H1 (cell line): ENCODE measurements around the gene SNX30. TPM values are rescaled to one million over a fixed set of nuclear protein-coding genes. Genes with fewer than 3 reads are reported as not detected.

Experiments
- CTCF ChIA-PET: fragments of 300-600 bp; sonication (Branson Sonifier 250); formaldehyde crosslinking; loops from one replicate; lab custom pipeline; 2021; ENCODE audit not compliant: partially characterized antibody; lab: Charles Lee
- POLR2A ChIA-PET: fragments of 300-600 bp; sonication (Branson Sonifier 250); formaldehyde crosslinking; loops from one replicate; lab custom pipeline; 2021; ENCODE audit warnings: inconsistent platforms; ENCODE audit not compliant: partially characterized antibody; lab: Charles Lee
- DNase-seq, 2 experiments: peaks; one replicate each; pipeline versions ENCODE4 v3.0.0 to v3.0.0-alpha.2; 2010 to 2022; ENCODE audit warnings: low spot score in 2 of 2, low read depth in 1 of 2, mixed read lengths in 1 of 2
- FAIRE-seq: peaks from 2 replicates; lab custom pipeline; 2011; peaks lifted over from hg19 to GRCh38; lab: Jason Lieb, UNC
- H2AFZ ChIP-seq: 2 replicates; pipeline ENCODE4 v1.8.1; 2012; ENCODE audit warnings: low read length, inconsistent platforms
- H2AK5ac ChIP-seq: 2 replicates; pipeline ENCODE4 v1.6.1; 2013; ENCODE audit warnings: low read depth, low read length
- H2BK120ac ChIP-seq: replicated peaks from 2 replicates; pipeline ENCODE3; 2013; ENCODE audit warnings: low read depth, low read length, inconsistent platforms
- H2BK12ac ChIP-seq: 2 replicates; pipeline ENCODE4 v1.6.1; 2013; ENCODE audit warnings: low read depth, low read length
- H2BK15ac ChIP-seq: 2 replicates; pipeline ENCODE4 v1.6.1; 2013; ENCODE audit warnings: low read length
- H2BK20ac ChIP-seq: 2 replicates; pipeline ENCODE4 v1.6.1; 2013; ENCODE audit warnings: low read length
- H2BK5ac ChIP-seq: 2 replicates; pipeline ENCODE4 v1.6.1; 2013; ENCODE audit warnings: low read depth, low read length
- H3K14ac ChIP-seq: 2 replicates; pipeline ENCODE4 v1.6.1; 2013; ENCODE audit warnings: inconsistent platforms; ENCODE audit not compliant: insufficient read length
- H3K18ac ChIP-seq: 2 replicates; pipeline ENCODE4 v1.6.1; 2013; ENCODE audit warnings: low read length; ENCODE audit errors: extremely low read depth
- H3K23ac ChIP-seq: 2 replicates; pipeline ENCODE4 v1.6.1; 2013; ENCODE audit warnings: inconsistent platforms; ENCODE audit not compliant: insufficient read length
- H3K23me2 ChIP-seq: 2 replicates; pipeline ENCODE4 v1.6.1; 2013; ENCODE audit warnings: low read depth, low read length
- H3K27ac ChIP-seq: 2 replicates; pipeline ENCODE4 v1.6.1; 2011; ENCODE audit warnings: low read depth, low read length, inconsistent platforms
- H3K27me3 ChIP-seq, 4 experiments: replicated peaks in 1 of 4; 1 replicate in 1 of 4; 2 replicates in 3 of 4; pipeline versions ENCODE4 v1.6.1 to v1.8.1; 2011 to 2013; ENCODE audit warnings: low read length in 3 of 4, mild to moderate bottlenecking in 3 of 4, inconsistent platforms in 2 of 4, mixed read lengths in 2 of 4, moderate library complexity in 1 of 4; ENCODE audit not compliant: control insufficient read depth in 3 of 4, insufficient read depth in 3 of 4; ENCODE audit errors: extremely low read depth in 1 of 4
- H3K36me3 ChIP-seq, 4 experiments: 2 replicates each; pipeline versions ENCODE4 v1.6.1 to v1.8.1; 2011 to 2013; ENCODE audit warnings: mild to moderate bottlenecking in 4 of 4, low read length in 3 of 4, moderate library complexity in 2 of 4, control low read depth in 1 of 4, inconsistent platforms in 1 of 4; ENCODE audit not compliant: insufficient read depth in 4 of 4, control insufficient read depth in 2 of 4
- H3K4ac ChIP-seq: replicated peaks from 2 replicates; pipeline ENCODE3; 2013; ENCODE audit warnings: low read length, low read depth, mixed read lengths, inconsistent platforms; ENCODE audit not compliant: insufficient read length
- H3K4me1 ChIP-seq, 4 experiments: replicated peaks in 1 of 4; 1 replicate in 1 of 4; 2 replicates in 3 of 4; pipeline versions ENCODE4 v1.6.1 to v1.8.1; 2011 to 2013; ENCODE audit warnings: low read length in 3 of 4, inconsistent platforms in 2 of 4, mixed read lengths in 1 of 4; ENCODE audit not compliant: insufficient read depth in 4 of 4, control insufficient read depth in 3 of 4
- H3K4me2 ChIP-seq, 2 experiments: 2 replicates each; pipeline versions ENCODE4 v1.6.1 to v1.8.1; 2011 to 2013; ENCODE audit warnings: low read depth in 2 of 2, low read length in 2 of 2, control low read depth in 1 of 2, inconsistent platforms in 1 of 2, mild to moderate bottlenecking in 1 of 2; ENCODE audit not compliant: insufficient read depth in 1 of 2
- H3K4me3 ChIP-seq, 4 experiments: fragments of 200-600, 300-600 bp in 1 of 4; sonication (generic), shearing (Covaris generic), sonication (Bioruptor Twin) in 1 of 4; 2 replicates each; pipeline versions ENCODE4 v1.5.1 to v1.8.1; 2011 to 2016; ENCODE audit warnings: low read length in 4 of 4, low read depth in 3 of 4, control low read depth in 2 of 4, inconsistent platforms in 2 of 4, mild to moderate bottlenecking in 2 of 4, mixed read lengths in 1 of 4, moderate library complexity in 1 of 4; ENCODE audit not compliant: insufficient read depth in 2 of 4; ENCODE audit errors: extremely low read depth in 1 of 4
- H3K56ac ChIP-seq: replicated peaks from 2 replicates; pipeline ENCODE3; 2013; ENCODE audit warnings: low read depth, mild to moderate bottlenecking, mixed read lengths, low read length, inconsistent platforms; ENCODE audit not compliant: insufficient read length
- H3K79me1 ChIP-seq: 2 replicates; pipeline ENCODE4 v1.6.1; 2013; ENCODE audit warnings: low read depth, low read length, control low read depth
- H3K79me2 ChIP-seq, 2 experiments: 2 replicates each; pipeline versions ENCODE4 v1.6.1 to v1.8.1; 2012 to 2013; ENCODE audit warnings: low read length in 2 of 2, mild to moderate bottlenecking in 2 of 2, inconsistent platforms in 1 of 2; ENCODE audit not compliant: insufficient read depth in 2 of 2, control insufficient read depth in 1 of 2
- H3K9ac ChIP-seq, 4 experiments: replicated peaks in 1 of 4; 1 replicate in 1 of 4; 2 replicates in 3 of 4; pipeline versions ENCODE4 v1.6.1 to v1.8.1; 2011 to 2013; ENCODE audit warnings: low read depth in 3 of 4, low read length in 3 of 4, control low read depth in 2 of 4, mild to moderate bottlenecking in 2 of 4, moderate library complexity in 2 of 4, inconsistent platforms in 1 of 4; ENCODE audit errors: extremely low read depth in 1 of 4
- H3K9me3 ChIP-seq, 2 experiments: 2 replicates each; pipeline versions ENCODE4 v1.6.1 to v1.8.1; 2012 to 2013; ENCODE audit warnings: mild to moderate bottlenecking in 2 of 2, moderate library complexity in 2 of 2, control low read depth in 1 of 2, inconsistent platforms in 1 of 2, low read depth in 1 of 2, low read length in 1 of 2, mixed read lengths in 1 of 2; ENCODE audit not compliant: insufficient read depth in 2 of 2
- H4K20me1 ChIP-seq, 2 experiments: replicated peaks in 1 of 2; 2 replicates each; pipeline versions ENCODE3 to v1.8.1; 2011 to 2013; ENCODE audit warnings: inconsistent platforms in 2 of 2, low read length in 2 of 2, mild to moderate bottlenecking in 1 of 2; ENCODE audit not compliant: insufficient read depth in 2 of 2, control insufficient read depth in 1 of 2
- H4K5ac ChIP-seq: 2 replicates; pipeline ENCODE4 v1.6.1; 2013; ENCODE audit warnings: low read length, low read depth, mixed read lengths, inconsistent platforms; ENCODE audit not compliant: insufficient read length
- H4K8ac ChIP-seq: 2 replicates; pipeline ENCODE4 v1.8.0; 2013; ENCODE audit warnings: mild to moderate bottlenecking, moderate library complexity, low read length, inconsistent platforms; ENCODE audit not compliant: insufficient read depth; ENCODE audit errors: extremely low read depth
- H4K91ac ChIP-seq: replicated peaks from 2 replicates; pipeline ENCODE3; 2013; ENCODE audit warnings: low read length, mixed read lengths, inconsistent platforms; ENCODE audit not compliant: insufficient read length
- BCL11A ChIP-seq, 2 experiments: IDR thresholded peaks; one replicate each; pipeline ENCODE4 v1.6.1; 2011; ENCODE audit warnings: low read depth in 2 of 2, low read length in 2 of 2, mild to moderate bottlenecking in 2 of 2
- HDAC2 ChIP-seq, 2 experiments: fragments of 300-600 bp in 1 of 2; sonication (generic) in 1 of 2; IDR thresholded peaks; 2 replicates each; pipeline ENCODE4 v1.6.1; 2011 to 2012; ENCODE audit warnings: low read depth in 2 of 2, low read length in 2 of 2, mild to moderate bottlenecking in 2 of 2, moderate library complexity in 2 of 2, borderline replicate concordance in 1 of 2, inconsistent platforms in 1 of 2
- JUN ChIP-seq: IDR thresholded peaks from 2 replicates; pipeline ENCODE4 v1.6.1; 2011; ENCODE audit warnings: low read depth, mild to moderate bottlenecking, improper control_type of control experiment, low read length
- KDM5A ChIP-seq: fragments of 200-600 bp; IDR thresholded peaks from 2 replicates; pipeline ENCODE4 v1.7.1; 2012; ENCODE audit warnings: mild to moderate bottlenecking, low read length, inconsistent platforms, mixed read lengths
- MAFK ChIP-seq: IDR thresholded peaks from 2 replicates; pipeline ENCODE4 v1.6.1; 2012; ENCODE audit warnings: low read depth, mild to moderate bottlenecking, improper control_type of control experiment, low read length
- PHF8 ChIP-seq: fragments of 200-600 bp; sonication (generic); conservative IDR thresholded peaks from 2 replicates; pipeline ENCODE4 v1.7.1; 2012; ENCODE audit warnings: low read depth, mild to moderate bottlenecking, inconsistent platforms, low read length, moderate library complexity
- POLR2A ChIP-seq, 2 experiments: IDR thresholded peaks; 1 replicate in 1 of 2; 2 replicates in 1 of 2; pipeline ENCODE4 v1.6.1; 2011; ENCODE audit warnings: low read depth in 2 of 2, low read length in 2 of 2, mild to moderate bottlenecking in 2 of 2; ENCODE audit errors: control extremely low read depth in 1 of 2
- RBBP5 ChIP-seq: IDR thresholded peaks from 2 replicates; pipeline ENCODE4 v1.7.1; 2012; ENCODE audit warnings: low read depth, mild to moderate bottlenecking, inconsistent platforms, low read length, moderate library complexity, borderline replicate concordance
- RFX5 ChIP-seq: IDR thresholded peaks from 2 replicates; pipeline ENCODE4 v1.6.1; 2011; ENCODE audit warnings: low read depth, low read length, improper control_type of control experiment, borderline replicate concordance
- SIX5 ChIP-seq: IDR thresholded peaks from 2 replicates; pipeline ENCODE4 v1.6.1; 2011; ENCODE audit warnings: mild to moderate bottlenecking, low read depth, low read length
- TAF1 ChIP-seq: IDR thresholded peaks from 2 replicates; pipeline ENCODE4 v1.6.1; 2011; ENCODE audit warnings: mild to moderate bottlenecking, low read depth, low read length
- YY1 ChIP-seq: IDR thresholded peaks from 2 replicates; pipeline ENCODE4 v1.6.1; 2011; ENCODE audit warnings: low read depth, mild to moderate bottlenecking, low read length
- ZNF274 ChIP-seq: IDR thresholded peaks from 2 replicates; pipeline ENCODE4 v1.7.0; 2012; ENCODE audit warnings: low read length, borderline replicate concordance; ENCODE audit errors: extremely low read depth
- WGBS, 2 experiments: shearing (Covaris generic) in 1 of 2; methylation state at CpG; one replicate each; pipeline versions ENCODE4 v1.1.6 to v1.1.7; 2013 to 2015; ENCODE audit warnings: low lambda C conversion rate in 2 of 2, mixed read lengths in 2 of 2, inconsistent platforms in 1 of 2, low coverage in 1 of 2, missing lambda C conversion rate in 1 of 2; ENCODE audit not compliant: insufficient replicate concordance in 2 of 2, insufficient coverage in 1 of 2, insufficient read length in 1 of 2; ENCODE audit errors: extremely low coverage in 1 of 2, missing lambda C conversion rate in 1 of 2; 5-methylcytosine and 5-hydroxymethylcytosine counted together
- polyA plus RNA-seq, 7 experiments: library from polyadenylated mRNA; depleted of rRNA in 3 of 7; stranded (reverse) in 5 of 7; unstranded in 2 of 7; fragments of >200 nt in 5 of 7; fragments of 200-250 nt in 2 of 7; gene quantifications; 1 replicate in 5 of 7; 2 replicates in 1 of 7; 4 replicates in 1 of 7; pipeline versions ENCODE4 v1.2.1 to v1.2.3, GENCODE V29; 2011 to 2013; ENCODE audit warnings: missing spikeins in 2 of 7, mixed read lengths in 2 of 7
- total RNA-seq: library from RNA; stranded (reverse); fragmentation: NEBNext Ultra II Directional; extraction: Animal tissue kit (Norgen Biotek cat#: 25700); gene quantifications from 2 replicates; pipeline ENCODE4 v1.2.1, GENCODE V29; 2021
- TF ChIP-seq, protein P1 (sequence below): IDR thresholded peaks from 2 replicates; pipeline ENCODE4 v1.6.1; 2012; ENCODE audit warnings: inconsistent platforms

SNX30 gene
- total and polyA plus RNA-seq, 2 of the 8 experiments (the other 6 are each of a cell fraction or from before 2014, with no cell fraction given) = 4.0 to 12.2 TPM

GRCh38 chr9:112764344-112764743 is 13.8 kb downstream of the SNX30 start:
- no peak overlapping the region for H4K8ac ChIP-seq
- H2BK20ac ChIP-seq = no peak overlapping the region
- H4K5ac ChIP-seq = no peak overlapping the region
- no peak overlapping the region for H2AFZ ChIP-seq
- 80% methylated on average over 5 of the region's 5 CpGs; no CpG with 5 or more reads in 1 of the 2 experiments for WGBS, 2 experiments
- FAIRE-seq = no peak
- no peak overlapping the region for H3K56ac ChIP-seq
- no peak overlapping the region for H2BK12ac ChIP-seq
- POLR2A ChIA-PET = interaction anchor here (1.1 kb wide), 1 partner anchor 13 kb away, joined by 3 read pairs; no protein-coding TSS in a partner anchor
- CTCF ChIA-PET = interaction anchor here (0.9 to 2.4 kb wide), 4 partner anchors 9 to 29 kb away, joined by 3 to 10 read pairs (median 3); no protein-coding TSS in a partner anchor
- no peak overlapping the region for H3K14ac ChIP-seq
- no peak overlapping the region for H4K91ac ChIP-seq
- H3K23ac ChIP-seq = no peak overlapping the region
- 0 out of 4 replicates have a peak overlapping the region, but pooled peaks have one; percentile 6 to 27 for H3K4me2 ChIP-seq
- H3K4ac ChIP-seq = no peak overlapping the region
- no peak overlapping the region for H2BK5ac ChIP-seq
- no peak overlapping the region for H3K18ac ChIP-seq
- no peaks in the 10 kb centered on the region for H3K36me3 ChIP-seq
- H4K20me1 ChIP-seq = no peaks in the 10 kb centered on the region
- no peak for DNase-seq
- peaks cover 0 to 7% of the 10 kb centered on the region in 2 experiments; a peak in 1 of 4 replicates for H3K9me3 ChIP-seq
- no peaks in the 10 kb centered on the region for H3K27me3 ChIP-seq
- H3K79me2 ChIP-seq = no peaks in the 10 kb centered on the region; a peak in 1 of 4 replicates
- H2BK15ac ChIP-seq = no peak overlapping the region
- H3K4me3 ChIP-seq = no peak overlapping the region
- peaks cover 0 to 7% (median 2%) of the 10 kb centered on the region in 4 experiments; a peak in 3 of 7 replicates for H3K4me1 ChIP-seq
- no peak overlapping the region for H3K9ac ChIP-seq
- no peak overlapping the region for H2AK5ac ChIP-seq
- no peak overlapping the region for H3K27ac ChIP-seq
- H3K23me2 ChIP-seq = no peaks in the 10 kb centered on the region
- no peak overlapping the region for H2BK120ac ChIP-seq
- peaks cover 1% of the 10 kb centered on the region; the same call in 1 of the 2 replicates for H3K79me1 ChIP-seq
- TF ChIP-seq KDM5A (no peak), HDAC2 (IDR thresholded peaks at IDR 0.05; ENCODE audit: borderline replicate concordance in 1 of 2, low read depth in 2 of 2, low read length in 2 of 2) (no peak), ZNF274 (no peak), PHF8 (no peak), YY1 (no peak), JUN (no peak), SIX5 (no peak), RBBP5 (no peak), MAFK (no peak), TAF1 (no peak), RFX5 (no peak), POLR2A (IDR thresholded peaks at IDR 0.05; ENCODE audit: control extremely low read depth in 1 of 2, low read depth in 2 of 2, low read length in 2 of 2) (no peak), BCL11A (IDR thresholded peaks at IDR 0.05; ENCODE audit: low read depth in 2 of 2, low read length in 2 of 2) (no peak)
- TF ChIP-seq, protein P1, sequence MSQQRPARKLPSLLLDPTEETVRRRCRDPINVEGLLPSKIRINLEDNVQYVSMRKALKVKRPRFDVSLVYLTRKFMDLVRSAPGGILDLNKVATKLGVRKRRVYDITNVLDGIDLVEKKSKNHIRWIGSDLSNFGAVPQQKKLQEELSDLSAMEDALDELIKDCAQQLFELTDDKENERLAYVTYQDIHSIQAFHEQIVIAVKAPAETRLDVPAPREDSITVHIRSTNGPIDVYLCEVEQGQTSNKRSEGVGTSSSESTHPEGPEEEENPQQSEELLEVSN = no peak
